Measurements from ENCODE around the gene MRPL52. TPM values are rescaled to one million over a fixed set of nuclear protein-coding genes. Genes with fewer than 3 reads are reported as not detected.

The MRPL52 gene
- total and polyA plus RNA-seq, 7 donors: 54.6 to 333 (median 64.3) TPM

DNA sequence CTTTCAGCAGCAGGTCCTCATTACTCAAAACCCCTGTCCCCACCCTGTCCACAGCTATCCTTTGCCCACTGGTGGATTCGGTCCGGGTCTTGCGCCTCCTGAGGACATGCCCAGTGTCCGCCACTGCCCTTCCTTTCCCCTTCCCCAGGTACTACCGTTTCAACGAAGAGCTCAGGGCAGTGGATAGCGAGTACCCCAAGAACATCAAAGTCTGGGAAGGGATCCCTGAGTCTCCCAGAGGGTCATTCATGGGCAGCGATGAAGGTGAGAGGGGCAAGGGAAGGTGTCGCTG, 15.4 kb downstream of the MRPL52 start:
- DNase-seq: no peak
- peaks cover 60 to 66% (median 62%) of the 10 kb centered on the region in 4 donors for H3K36me3 ChIP-seq
- H3K27me3 ChIP-seq: no peaks in the 10 kb centered on the region
- H3K27ac ChIP-seq: peak overlapping the region; percentile 86 to 98 (median 89)
- peaks cover 0 to 92% (median 76%) of the 10 kb centered on the region in 4 donors for H3K4me1 ChIP-seq
- no peak for TF ChIP-seq POLR2A (IDR thresholded peaks at IDR 0.05)
- TF ChIP-seq POLR2AphosphoS5 (IDR thresholded peaks at IDR 0.05): no peak
- TF ChIP-seq EP300 (IDR thresholded peaks at IDR 0.05): no peak
- TF ChIP-seq, protein P1, sequence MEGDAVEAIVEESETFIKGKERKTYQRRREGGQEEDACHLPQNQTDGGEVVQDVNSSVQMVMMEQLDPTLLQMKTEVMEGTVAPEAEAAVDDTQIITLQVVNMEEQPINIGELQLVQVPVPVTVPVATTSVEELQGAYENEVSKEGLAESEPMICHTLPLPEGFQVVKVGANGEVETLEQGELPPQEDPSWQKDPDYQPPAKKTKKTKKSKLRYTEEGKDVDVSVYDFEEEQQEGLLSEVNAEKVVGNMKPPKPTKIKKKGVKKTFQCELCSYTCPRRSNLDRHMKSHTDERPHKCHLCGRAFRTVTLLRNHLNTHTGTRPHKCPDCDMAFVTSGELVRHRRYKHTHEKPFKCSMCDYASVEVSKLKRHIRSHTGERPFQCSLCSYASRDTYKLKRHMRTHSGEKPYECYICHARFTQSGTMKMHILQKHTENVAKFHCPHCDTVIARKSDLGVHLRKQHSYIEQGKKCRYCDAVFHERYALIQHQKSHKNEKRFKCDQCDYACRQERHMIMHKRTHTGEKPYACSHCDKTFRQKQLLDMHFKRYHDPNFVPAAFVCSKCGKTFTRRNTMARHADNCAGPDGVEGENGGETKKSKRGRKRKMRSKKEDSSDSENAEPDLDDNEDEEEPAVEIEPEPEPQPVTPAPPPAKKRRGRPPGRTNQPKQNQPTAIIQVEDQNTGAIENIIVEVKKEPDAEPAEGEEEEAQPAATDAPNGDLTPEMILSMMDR (IDR thresholded peaks at IDR 0.05): no peak
- WGBS, 2 donors: 88 to 94% methylated on average over 9 of the region's 9 CpGs
- H3K4me3 ChIP-seq: no peak overlapping the region
- intact Hi-C loops (cut with DNase I): loop anchor here (10.0 kb wide), 1 partner anchor 1590 kb away; no protein-coding TSS in a partner anchor
- no peaks in the 10 kb centered on the region for H3K9me3 ChIP-seq

DNA sequence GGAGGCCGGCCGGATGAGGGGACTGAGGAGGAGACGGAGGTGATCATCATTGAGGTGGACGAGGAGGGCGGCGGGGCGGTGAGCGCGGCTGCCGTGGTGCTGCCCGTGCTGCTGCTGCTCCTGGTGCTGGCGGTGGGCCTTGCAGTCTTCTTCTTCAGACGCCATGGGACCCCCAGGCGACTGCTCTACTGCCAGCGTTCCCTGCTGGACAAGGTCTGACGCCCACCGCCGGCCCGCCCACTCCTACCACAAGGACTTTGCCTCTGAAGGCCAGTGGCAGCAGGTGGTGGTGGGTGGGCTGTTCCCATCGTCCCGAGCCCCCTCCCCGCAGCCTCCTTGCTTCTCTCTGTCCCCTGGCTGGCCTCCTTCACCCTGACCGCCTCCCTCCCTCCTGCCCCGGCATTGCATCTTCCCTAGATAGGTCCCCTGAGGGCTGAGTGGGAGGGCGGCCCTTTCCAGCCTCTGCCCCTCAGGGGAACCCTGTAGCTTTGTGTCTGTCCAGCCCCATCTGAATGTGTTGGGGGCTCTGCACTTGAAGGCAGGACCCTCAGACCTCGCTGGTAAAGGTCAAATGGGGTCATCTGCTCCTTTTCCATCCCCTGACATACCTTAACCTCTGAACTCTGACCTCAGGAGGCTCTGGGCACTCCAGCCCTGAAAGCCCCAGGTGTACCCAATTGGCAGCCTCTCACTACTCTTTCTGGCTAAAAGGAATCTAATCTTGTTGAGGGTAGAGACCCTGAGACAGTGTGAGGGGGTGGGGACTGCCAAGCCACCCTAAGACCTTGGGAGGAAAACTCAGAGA, 16.3 kb downstream of the MRPL52 start:
- Histone ChIP-seq H3K27me3 (no peaks in the 10 kb centered on the region), H3K4me3 (no peak overlapping the region), H3K4me1 (peaks cover 0 to 92% (median 80%) of the 10 kb centered on the region in 4 donors), H3K9me3 (no peaks in the 10 kb centered on the region), H3K36me3 (peaks cover 60 to 63% (median 61%) of the 10 kb centered on the region in 4 donors), H3K27ac (peak overlapping the region; percentile 86 to 98 (median 89))
- no peak for TF ChIP-seq EP300 (IDR thresholded peaks at IDR 0.05)
- TF ChIP-seq, protein P1 (IDR thresholded peaks at IDR 0.05): no peak
- TF ChIP-seq POLR2AphosphoS5 (IDR thresholded peaks at IDR 0.05): no peak
- no peak for TF ChIP-seq POLR2A (IDR thresholded peaks at IDR 0.05)
- intact Hi-C loops (cut with DNase I): loop anchor here (10.0 kb wide), 1 partner anchor 1589 kb away; no protein-coding TSS in a partner anchor
- WGBS, 2 donors: 89 to 92% methylated on average over 26 of the region's 26 CpGs
- DNase-seq: peak; percentile 67

DNA sequence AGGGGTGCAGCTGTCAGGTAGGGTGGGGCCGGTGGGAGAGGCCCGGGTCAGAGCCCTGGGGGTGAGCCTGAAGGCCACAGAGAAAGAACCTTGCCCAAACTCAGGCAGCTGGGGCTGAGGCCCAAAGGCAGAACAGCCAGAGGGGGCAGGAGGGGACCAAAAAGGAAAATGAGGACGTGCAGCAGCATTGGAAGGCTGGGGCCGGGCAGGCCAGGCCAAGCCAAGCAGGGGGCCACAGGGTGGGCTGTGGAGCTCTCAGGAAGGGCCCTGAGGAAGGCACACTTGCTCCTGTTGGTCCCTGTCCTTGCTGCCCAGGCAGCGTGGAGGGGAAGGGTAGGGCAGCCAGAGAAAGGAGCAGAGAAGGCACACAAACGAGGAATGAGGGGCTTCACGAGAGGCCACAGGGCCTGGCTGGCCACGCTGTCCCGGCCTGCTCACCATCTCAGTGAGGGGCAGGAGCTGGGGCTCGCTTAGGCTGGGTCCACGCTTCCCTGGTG, 17.2 kb downstream of the MRPL52 start:
- Histone ChIP-seq H3K27ac (peak overlapping the region; percentile 86 to 98 (median 89)), H3K4me1 (peaks cover 0 to 92% (median 80%) of the 10 kb centered on the region in 4 donors), H3K9me3 (no peaks in the 10 kb centered on the region), H3K4me3 (no peak overlapping the region), H3K36me3 (peaks cover 52 to 54% (median 53%) of the 10 kb centered on the region in 4 donors), H3K27me3 (no peaks in the 10 kb centered on the region)
- intact Hi-C loops (cut with DNase I): loop anchor here (10.0 kb wide), 1 partner anchor 1588 kb away; no protein-coding TSS in a partner anchor
- TF ChIP-seq POLR2A (IDR thresholded peaks at IDR 0.05) (no peak), EP300 (IDR thresholded peaks at IDR 0.05) (no peak), POLR2AphosphoS5 (IDR thresholded peaks at IDR 0.05) (no peak)
- TF ChIP-seq, protein P1 (IDR thresholded peaks at IDR 0.05): no peak
- no peak for DNase-seq
- 79 to 81% methylated on average over 11 of the region's 11 CpGs for WGBS, 2 donors

DNA sequence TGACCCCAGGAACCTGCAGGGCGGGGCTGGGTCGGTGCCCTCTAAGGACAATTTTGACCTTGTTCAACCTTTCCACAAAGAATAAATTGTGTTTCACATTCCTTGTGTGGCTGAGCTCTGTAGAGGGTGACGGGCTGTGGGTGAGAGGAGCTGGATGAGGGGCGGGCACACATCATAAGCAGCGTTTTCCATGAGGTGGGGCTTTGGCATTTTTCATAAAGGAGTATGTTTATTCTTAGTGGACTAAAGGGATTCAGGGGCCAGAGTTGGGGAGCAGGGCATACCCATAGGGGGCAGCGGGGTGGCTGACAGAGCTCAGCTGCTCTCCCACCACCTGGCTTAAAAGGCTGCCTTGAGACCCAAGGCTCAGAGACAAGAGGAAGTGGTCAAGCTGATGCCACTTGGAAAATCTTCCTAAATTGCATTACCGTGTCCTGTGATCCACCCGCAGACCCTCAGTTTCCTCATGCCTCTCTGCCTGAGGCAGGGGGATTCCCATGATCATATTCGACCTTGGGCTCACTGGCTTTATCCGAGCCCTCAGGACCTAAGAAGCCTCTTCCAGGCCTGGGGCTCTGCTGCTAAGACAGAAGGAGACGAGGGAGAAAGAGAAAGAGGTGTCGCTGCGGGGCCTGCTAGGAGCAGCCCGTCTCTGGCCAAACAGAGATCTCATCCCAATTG, 18.1 kb downstream of the MRPL52 start:
- Histone ChIP-seq H3K4me1 (peaks cover 0 to 92% (median 83%) of the 10 kb centered on the region in 4 donors), H3K27ac (peak overlapping the region; percentile 86 to 98 (median 89)), H3K4me3 (peak overlapping the region in 1 of 4 donors; percentile 11), H3K9me3 (no peaks in the 10 kb centered on the region), H3K27me3 (no peaks in the 10 kb centered on the region), H3K36me3 (peaks cover 43 to 45% (median 44%) of the 10 kb centered on the region in 4 donors)
- TF ChIP-seq EP300 (IDR thresholded peaks at IDR 0.05) (peak in 1 of 4 donors; percentile 47), POLR2AphosphoS5 (IDR thresholded peaks at IDR 0.05) (peak in 1 of 4 donors; percentile 37)
- TF ChIP-seq, protein P1 (IDR thresholded peaks at IDR 0.05): no peak
- 62 to 65% methylated on average over 14 of the region's 14 CpGs for WGBS, 2 donors
- intact Hi-C loops (cut with DNase I): loop anchor here (10.0 kb wide), 1 partner anchor 1587 kb away; no protein-coding TSS in a partner anchor
- DNase-seq: peak; percentile 73
